Vagina (tissue), 2 donors: Measurements from ENCODE around the gene APOL4. TPM values are rescaled to one million over a fixed set of nuclear protein-coding genes. Genes with fewer than 3 reads are reported as not detected.
A peak's percentile ranks its signal among the peaks of the same experiment; 100 is the strongest.
"Not testable (repeated sequence)": the region's sequence is repeated elsewhere in the genome, so short reads cannot be mapped to it uniquely, and the experiment has no call there.

ENCODE experiments used
- DNase-seq, 2 donors: peaks; one replicate each; pipeline ENCODE4 v3.0.0-alpha.2; 2017; ENCODE audit errors: extremely low spot score in 2 of 2
- H3K27ac ChIP-seq: fragments of 200-600 bp; sonication (generic); one replicate; pipeline ENCODE4 v1.5.1; 2019
- H3K27me3 ChIP-seq: fragments of 200-600 bp; sonication (generic); one replicate; pipeline ENCODE4 v1.5.1; 2019
- H3K36me3 ChIP-seq, 2 donors: fragments of 200-600 bp; sonication (generic); one replicate each; pipeline ENCODE4 v1.5.1; 2017 to 2019
- H3K4me1 ChIP-seq: fragments of 200-600 bp; sonication (generic); one replicate; pipeline ENCODE4 v1.5.1; 2019
- H3K4me3 ChIP-seq, 2 donors: fragments of 200-600 bp; sonication (generic); 1 replicate in 1 of 2; 2 replicates in 1 of 2; pipeline ENCODE4 v1.5.1; 2016 to 2019
- H3K9me3 ChIP-seq: fragments of 200-600 bp; sonication (generic); one replicate; pipeline ENCODE4 v1.5.1; 2019
- POLR2A ChIP-seq, 2 donors: fragments of 450-650 bp; IDR thresholded peaks; one replicate each; pipeline ENCODE4 v1.6.1; 2017; ENCODE audit warnings: antibody characterized with exemption in 2 of 2, mild to moderate bottlenecking in 2 of 2, moderate library complexity in 2 of 2
- POLR2AphosphoS5 ChIP-seq, 2 donors: sonication (generic); formaldehyde crosslinking; IDR thresholded peaks; one replicate each; pipeline ENCODE4 v1.9.0; 2017; ENCODE audit warnings: antibody characterized with exemption in 2 of 2, mild to moderate bottlenecking in 2 of 2, low read depth in 1 of 2; ENCODE audit not compliant: insufficient read depth in 1 of 2
- intact Hi-C: fragments of 100-400 bp; cut with DNase I; formaldehyde crosslinking; loops from one replicate; pipeline ENCODE4 v1.15.1; 2023
- total RNA-seq: library from RNA; depleted of rRNA; stranded (reverse); fragments of >200 nt; gene quantifications from one replicate; pipeline ENCODE4 v1.2.3, GENCODE V29; 2016
- TF ChIP-seq, protein P1 (sequence below), 3 experiments: fragments of 450-650 bp in 2 of 3; fragments of 200-600 bp in 1 of 3; sonication (generic) in 1 of 3; IDR thresholded peaks; one replicate each; pipeline ENCODE4 v1.5.1; 2017 to 2019; ENCODE audit warnings: antibody characterized with exemption in 3 of 3, mild to moderate bottlenecking in 2 of 3, moderate library complexity in 2 of 3

The APOL4 gene
- total RNA-seq, 1 donor from 2014 or later, result 4.2 TPM

DNA sequence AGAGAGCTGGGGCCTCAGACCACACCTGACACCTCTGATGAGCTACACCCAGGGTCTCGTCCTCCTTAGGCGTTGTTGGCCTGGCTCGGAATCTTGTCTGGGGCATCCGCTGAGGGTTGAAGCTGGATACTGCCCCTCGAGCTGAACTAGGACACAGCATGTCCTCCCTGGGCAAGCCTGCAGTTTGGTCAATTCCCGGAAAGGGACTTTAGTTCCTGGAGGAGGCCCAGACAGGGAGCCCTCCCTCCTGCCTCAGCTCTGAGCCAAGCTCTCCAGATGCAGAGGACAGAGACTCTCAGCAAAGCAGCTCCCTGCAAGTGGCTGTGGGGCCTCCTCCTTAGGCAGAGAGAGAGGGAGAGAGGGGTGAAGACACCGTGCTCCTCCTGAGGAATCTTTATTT, 45.9 kb downstream of the APOL4 start:
- no peak for DNase-seq
- intact Hi-C loops, result no loop called here
- Histone ChIP-seq H3K9me3 (no peaks in the 10 kb centered on the region), H3K4me1 (peaks cover 84% of the 10 kb centered on the region), H3K27ac (peak overlapping the region; percentile 96), H3K4me3 (peak overlapping the region; percentile 46 to 50), H3K36me3 (no peaks in the 10 kb centered on the region), H3K27me3 (no peaks in the 10 kb centered on the region)
- TF ChIP-seq POLR2AphosphoS5 (IDR thresholded peaks at IDR 0.05; ENCODE audit: insufficient read depth in 1 of 2, low read depth in 1 of 2) (peak; percentile 40 to 75), POLR2A (IDR thresholded peaks at IDR 0.05) (no peak)
- TF ChIP-seq, protein P1, sequence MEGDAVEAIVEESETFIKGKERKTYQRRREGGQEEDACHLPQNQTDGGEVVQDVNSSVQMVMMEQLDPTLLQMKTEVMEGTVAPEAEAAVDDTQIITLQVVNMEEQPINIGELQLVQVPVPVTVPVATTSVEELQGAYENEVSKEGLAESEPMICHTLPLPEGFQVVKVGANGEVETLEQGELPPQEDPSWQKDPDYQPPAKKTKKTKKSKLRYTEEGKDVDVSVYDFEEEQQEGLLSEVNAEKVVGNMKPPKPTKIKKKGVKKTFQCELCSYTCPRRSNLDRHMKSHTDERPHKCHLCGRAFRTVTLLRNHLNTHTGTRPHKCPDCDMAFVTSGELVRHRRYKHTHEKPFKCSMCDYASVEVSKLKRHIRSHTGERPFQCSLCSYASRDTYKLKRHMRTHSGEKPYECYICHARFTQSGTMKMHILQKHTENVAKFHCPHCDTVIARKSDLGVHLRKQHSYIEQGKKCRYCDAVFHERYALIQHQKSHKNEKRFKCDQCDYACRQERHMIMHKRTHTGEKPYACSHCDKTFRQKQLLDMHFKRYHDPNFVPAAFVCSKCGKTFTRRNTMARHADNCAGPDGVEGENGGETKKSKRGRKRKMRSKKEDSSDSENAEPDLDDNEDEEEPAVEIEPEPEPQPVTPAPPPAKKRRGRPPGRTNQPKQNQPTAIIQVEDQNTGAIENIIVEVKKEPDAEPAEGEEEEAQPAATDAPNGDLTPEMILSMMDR (IDR thresholded peaks at IDR 0.05), result peak in 1 of 3 experiments; percentile 19

DNA sequence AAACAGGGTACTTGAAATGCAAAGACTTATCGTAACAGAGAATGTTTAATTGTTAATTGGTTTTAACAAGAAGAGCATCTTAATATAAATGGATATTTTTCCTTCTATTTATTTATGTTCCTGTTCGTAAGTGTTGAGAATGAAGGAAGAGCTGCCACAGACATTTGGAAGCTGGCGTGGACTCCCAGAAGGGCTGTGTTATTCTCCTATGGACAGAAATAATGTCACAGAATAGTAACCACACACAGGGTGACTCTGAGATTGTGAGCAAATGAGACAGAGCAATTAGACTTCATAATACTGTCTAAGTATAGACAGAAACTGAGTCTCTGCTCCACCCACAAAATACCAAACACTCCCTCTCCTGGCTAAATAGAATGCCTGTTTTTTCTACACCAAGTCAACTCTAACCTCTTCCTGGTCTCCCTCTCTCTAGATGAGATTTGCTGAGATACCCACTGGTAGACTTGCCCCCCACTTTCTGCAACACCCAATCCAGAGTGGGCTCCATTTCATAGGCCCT, 47.1 kb downstream of the APOL4 start:
- H3K27ac ChIP-seq, result peak overlapping the region; percentile 96
- peaks cover 0 to 6% of the 10 kb centered on the region in 2 donors for H3K36me3 ChIP-seq
- no peaks in the 10 kb centered on the region for H3K27me3 ChIP-seq
- H3K4me3 ChIP-seq, result no peak overlapping the region
- no peak for TF ChIP-seq POLR2A (IDR thresholded peaks at IDR 0.05)
- TF ChIP-seq POLR2AphosphoS5 (IDR thresholded peaks at IDR 0.05; ENCODE audit: insufficient read depth in 1 of 2, low read depth in 1 of 2), result no peak
- TF ChIP-seq, protein P1 (IDR thresholded peaks at IDR 0.05), result no peak
- H3K4me1 ChIP-seq, result peaks cover 84% of the 10 kb centered on the region
- intact Hi-C loops, result no loop called here
- no peak for DNase-seq
- H3K9me3 ChIP-seq, result no peaks in the 10 kb centered on the region

DNA sequence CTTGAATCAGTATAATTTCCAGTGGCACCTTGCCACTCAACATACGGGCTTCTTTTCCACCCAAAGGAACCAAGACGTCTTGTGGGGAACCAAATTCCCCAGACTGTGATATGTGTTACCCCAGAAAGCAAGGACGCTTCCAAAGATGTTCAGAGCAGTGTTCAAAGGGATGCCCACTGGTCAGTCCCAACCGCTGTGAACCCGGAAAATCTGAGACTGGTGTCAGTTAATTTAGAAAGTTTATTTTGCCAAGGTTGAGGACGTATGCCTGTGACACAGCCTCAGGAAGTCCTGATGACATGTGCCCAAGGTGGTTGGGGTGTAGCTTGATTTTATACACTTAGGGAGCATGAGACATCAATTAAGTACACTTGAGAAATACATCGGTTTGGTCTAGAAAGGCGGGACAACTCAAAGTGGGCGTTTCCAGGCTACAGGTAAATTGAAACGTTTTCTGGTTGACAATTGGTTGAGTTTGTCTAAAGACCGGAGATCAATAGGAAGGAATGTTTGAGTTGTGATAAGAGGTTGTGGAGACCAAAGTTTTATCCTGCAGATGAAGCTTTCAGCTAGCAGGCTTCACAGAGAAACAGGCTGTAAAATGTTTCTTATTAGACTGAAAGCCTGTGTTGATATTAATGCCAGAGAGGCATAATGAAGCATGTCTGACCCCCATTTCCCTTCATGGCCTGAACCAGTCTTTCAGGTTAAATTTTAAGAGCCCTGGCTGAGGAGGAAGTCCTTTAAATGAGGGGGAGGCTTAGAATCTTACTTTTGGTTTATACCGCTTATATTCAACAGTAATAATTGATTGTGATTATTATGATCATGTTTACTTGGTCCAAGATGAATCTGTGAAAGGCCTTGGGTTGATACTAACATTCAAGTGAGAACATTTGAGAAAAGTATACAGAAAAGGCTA, 47.8 kb downstream of the APOL4 start:
- intact Hi-C loops, result no loop called here

DNA sequence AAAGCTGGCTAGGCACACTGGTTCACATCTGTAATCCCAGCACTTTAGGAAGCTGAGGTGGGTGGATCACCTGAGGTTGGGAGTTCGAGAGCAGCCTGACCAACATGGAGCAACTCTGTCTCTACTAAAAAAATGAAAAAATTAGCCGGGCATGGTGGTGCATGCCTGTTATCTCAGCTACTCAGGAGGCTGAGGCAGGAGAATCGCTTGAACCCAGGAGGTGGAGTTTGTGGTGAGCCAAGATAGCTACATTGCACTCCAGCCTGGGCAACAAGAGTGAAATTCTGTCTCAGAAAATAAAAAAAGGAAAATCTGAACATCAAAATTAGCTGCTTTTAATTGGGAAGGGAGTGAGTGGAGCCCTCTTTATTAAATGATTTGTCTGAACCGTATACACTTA, 48.8 kb downstream of the APOL4 start:
- H3K9me3 ChIP-seq, H3K4me3 ChIP-seq, intact Hi-C loops, DNase-seq, H3K27me3 ChIP-seq: not testable (repeated sequence)
- peaks cover 0 to 22% of the 10 kb centered on the region in 2 donors for H3K36me3 ChIP-seq
- peak overlapping the region; percentile 41 for H3K27ac ChIP-seq
- H3K4me1 ChIP-seq, result peaks cover 79% of the 10 kb centered on the region

More for the DNA sequence above, 47.8 kb downstream of the APOL4 start:
- TF ChIP-seq POLR2A (IDR thresholded peaks at IDR 0.05) (no peak), POLR2AphosphoS5 (IDR thresholded peaks at IDR 0.05; ENCODE audit: insufficient read depth in 1 of 2, low read depth in 1 of 2) (no peak)
- TF ChIP-seq, protein P1 (IDR thresholded peaks at IDR 0.05), result no peak
- no peaks in the 10 kb centered on the region for H3K27me3 ChIP-seq
- H3K4me1 ChIP-seq, result peaks cover 84% of the 10 kb centered on the region
- peak overlapping the region; percentile 96 for H3K27ac ChIP-seq
- no peak for DNase-seq
- H3K4me3 ChIP-seq, result no peak overlapping the region
- peaks cover 0 to 13% of the 10 kb centered on the region in 2 donors for H3K36me3 ChIP-seq
- H3K9me3 ChIP-seq, result no peaks in the 10 kb centered on the region

DNA sequence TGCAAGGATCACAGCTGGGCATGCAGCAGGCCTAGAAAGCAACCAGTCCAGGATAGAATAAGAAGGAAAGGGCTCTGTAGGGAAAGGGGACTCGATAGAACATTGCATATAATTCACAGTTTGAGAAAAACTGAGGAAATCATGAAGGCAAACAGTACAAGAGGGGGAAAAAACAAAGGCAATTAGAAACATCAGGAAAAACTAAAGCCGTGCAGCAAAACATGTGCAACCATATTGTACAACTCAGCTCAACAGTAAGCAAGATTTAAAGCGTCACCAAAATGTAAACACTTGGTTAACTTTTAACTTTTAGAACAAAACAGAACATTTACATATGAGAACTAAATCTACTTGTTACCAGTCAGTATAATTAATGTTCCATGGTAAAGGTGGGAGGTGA, 49.5 kb downstream of the APOL4 start:
- intact Hi-C loops, result no loop called here
- no peak for DNase-seq
- Histone ChIP-seq H3K27me3 (no peaks in the 10 kb centered on the region), H3K9me3 (no peaks in the 10 kb centered on the region), H3K4me3 (no peak overlapping the region), H3K4me1 (peaks cover 79% of the 10 kb centered on the region), H3K27ac (peak overlapping the region; percentile 46), H3K36me3 (peaks cover 0 to 28% of the 10 kb centered on the region in 2 donors)
- TF ChIP-seq, protein P1 (IDR thresholded peaks at IDR 0.05), result no peak
- TF ChIP-seq POLR2AphosphoS5 (IDR thresholded peaks at IDR 0.05; ENCODE audit: insufficient read depth in 1 of 2, low read depth in 1 of 2) (no peak), POLR2A (IDR thresholded peaks at IDR 0.05) (no peak)
